Fibroblast of pulmonary artery (primary cell): Measurements from ENCODE around the gene FAM83F.
A peak's percentile ranks its signal among the peaks of the same experiment; 100 is the strongest.

Experiments used
- DNase-seq: peaks from one replicate; pipeline ENCODE4 v3.0.0-alpha.2; 2010; ENCODE audit warnings: low read depth
- H3K4me3 ChIP-seq: replicated peaks from 2 replicates; pipeline ENCODE4 v1.5.1; 2011; ENCODE audit warnings: low read depth, mild to moderate bottlenecking, control low read depth, low read length, moderate library complexity
- TF ChIP-seq, protein P1 (sequence below): IDR thresholded peaks from 2 replicates; pipeline ENCODE4 v1.5.1; 2011; ENCODE audit warnings: mild to moderate bottlenecking, control low read depth, low read length, inconsistent platforms; ENCODE audit errors: missing control alignments

FAM83F gene

DNA sequence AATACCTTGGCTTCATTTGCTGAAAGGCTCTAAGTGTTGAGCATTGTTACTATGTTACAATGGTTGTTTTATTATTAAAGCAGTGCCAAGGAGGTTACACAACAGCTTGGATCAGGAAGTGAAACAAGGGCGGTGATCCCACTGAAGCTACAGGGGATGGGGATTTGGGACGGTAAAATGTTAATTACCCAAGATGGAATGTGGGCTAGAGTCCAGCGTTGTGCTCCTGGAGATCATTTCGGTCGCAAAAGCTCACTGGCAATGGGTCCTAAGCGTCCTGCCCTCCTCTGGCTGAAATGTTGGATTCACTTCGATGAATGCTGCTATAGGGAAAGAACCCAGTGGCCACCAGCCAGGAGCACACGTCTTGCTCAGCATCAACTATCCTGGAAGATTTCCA lies 48.3 kb downstream of the FAM83F start:
- TF ChIP-seq, protein P1, sequence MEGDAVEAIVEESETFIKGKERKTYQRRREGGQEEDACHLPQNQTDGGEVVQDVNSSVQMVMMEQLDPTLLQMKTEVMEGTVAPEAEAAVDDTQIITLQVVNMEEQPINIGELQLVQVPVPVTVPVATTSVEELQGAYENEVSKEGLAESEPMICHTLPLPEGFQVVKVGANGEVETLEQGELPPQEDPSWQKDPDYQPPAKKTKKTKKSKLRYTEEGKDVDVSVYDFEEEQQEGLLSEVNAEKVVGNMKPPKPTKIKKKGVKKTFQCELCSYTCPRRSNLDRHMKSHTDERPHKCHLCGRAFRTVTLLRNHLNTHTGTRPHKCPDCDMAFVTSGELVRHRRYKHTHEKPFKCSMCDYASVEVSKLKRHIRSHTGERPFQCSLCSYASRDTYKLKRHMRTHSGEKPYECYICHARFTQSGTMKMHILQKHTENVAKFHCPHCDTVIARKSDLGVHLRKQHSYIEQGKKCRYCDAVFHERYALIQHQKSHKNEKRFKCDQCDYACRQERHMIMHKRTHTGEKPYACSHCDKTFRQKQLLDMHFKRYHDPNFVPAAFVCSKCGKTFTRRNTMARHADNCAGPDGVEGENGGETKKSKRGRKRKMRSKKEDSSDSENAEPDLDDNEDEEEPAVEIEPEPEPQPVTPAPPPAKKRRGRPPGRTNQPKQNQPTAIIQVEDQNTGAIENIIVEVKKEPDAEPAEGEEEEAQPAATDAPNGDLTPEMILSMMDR, result no peak
- DNase-seq, result peak; percentile 70
- no peak overlapping the region for H3K4me3 ChIP-seq

DNA sequence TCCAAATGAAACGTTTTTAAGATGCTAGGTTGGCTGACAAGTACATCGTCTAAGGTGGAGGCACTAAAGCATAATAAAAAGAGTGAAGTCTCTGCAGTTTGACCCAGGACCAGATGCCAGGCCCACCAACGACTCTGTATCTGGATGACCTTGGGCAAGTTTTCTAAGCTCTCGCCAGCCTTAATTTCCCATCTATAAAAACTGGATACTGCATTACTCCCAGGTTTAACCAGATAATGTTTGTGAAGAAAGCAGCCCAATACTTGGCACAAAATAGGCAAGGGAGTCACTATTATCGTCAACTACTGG lies 49.0 kb downstream of the FAM83F start:
- TF ChIP-seq, protein P1, result no peak
- H3K4me3 ChIP-seq, result peak overlapping the region; percentile 89
- no peak for DNase-seq

DNA sequence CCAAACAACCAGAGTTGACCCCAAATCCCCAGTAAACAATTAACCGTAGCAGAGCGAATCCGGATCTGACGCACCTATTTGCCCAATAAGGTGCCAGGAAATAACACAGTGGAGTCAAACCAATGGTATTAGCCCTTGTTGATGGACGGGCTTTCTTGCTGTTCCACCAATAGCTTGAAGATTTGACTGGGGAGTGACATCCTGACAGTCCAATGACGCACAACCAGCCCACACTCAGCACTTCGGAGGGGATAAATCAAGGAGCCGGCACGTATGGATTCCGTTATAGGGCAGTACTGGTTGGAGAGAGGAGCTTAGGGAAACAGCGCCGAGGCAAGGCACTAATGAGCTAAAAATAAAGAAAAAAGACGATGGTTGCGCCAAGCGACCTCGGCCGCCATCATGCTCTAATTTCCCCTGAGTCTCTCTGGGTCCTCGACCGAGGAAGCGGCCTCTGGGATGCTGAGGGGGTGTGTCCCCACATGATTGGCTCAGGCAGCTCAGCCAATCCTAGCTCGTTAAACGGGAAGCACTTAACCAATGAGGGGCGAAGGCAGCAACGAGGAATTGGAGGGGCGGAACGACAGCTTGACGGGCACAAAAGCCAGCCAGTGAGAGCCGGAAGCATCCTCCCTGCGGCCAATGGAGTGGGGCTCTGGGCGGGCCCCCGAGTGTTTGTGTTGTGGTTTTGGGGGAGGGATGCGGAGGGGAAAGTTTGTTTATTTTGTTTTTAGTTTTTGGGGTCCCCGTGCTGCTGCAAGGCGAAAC lies 49.5 kb downstream of the FAM83F start:
- peak overlapping the region; percentile 89 for H3K4me3 ChIP-seq
- DNase-seq, result peak; percentile 100
- TF ChIP-seq, protein P1, result no peak

DNA sequence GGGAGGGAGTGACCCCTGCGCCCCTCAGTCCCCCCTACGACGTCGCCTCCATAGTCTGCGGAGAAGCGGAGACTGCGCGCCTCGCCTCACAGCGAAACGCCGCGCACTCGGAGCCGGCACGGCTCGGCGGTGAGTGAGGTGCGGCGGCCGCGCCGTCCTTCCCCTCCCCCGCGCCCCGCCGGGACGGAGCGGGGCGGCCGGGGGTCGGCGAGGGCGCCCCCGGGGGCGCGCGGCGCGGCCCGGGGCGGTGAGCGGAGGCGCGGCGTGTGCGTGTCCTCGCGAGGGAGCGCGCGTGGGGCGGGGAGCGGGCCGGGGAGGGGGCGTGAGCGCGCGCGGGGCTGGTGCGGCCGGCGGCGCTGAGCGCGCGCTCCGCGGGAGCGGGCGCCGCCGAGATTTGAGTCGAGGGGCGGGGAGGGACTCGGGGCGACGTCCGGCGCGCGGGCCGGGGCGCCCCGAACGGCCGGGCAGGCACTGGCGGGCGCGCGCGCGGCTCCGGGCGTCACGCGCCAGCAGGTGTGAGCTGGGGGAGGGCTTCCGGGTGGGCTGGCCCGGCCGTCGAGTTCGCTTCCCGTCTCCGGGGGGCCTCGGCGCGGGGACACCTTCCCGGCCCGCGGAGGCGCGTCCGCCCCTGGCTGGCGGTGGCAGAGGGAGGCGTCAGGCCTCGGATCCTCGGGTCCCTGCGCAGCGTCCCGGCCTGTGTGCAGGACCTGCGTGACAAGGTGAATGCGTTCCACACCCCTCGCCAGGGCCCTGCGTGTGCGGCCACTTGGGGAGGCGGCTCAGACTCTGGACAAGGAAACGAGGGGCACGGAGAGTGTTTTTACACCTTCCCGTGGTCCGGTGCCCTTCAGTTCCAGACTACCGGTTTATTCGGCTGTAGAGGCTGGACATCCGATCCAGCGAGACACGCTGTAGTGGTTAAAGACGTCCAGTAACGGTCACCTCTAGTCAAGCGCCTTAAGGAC lies 50.4 kb downstream of the FAM83F start:
- TF ChIP-seq, protein P1, result no peak
- no peak for DNase-seq
- peak overlapping the region; percentile 89 for H3K4me3 ChIP-seq

DNA sequence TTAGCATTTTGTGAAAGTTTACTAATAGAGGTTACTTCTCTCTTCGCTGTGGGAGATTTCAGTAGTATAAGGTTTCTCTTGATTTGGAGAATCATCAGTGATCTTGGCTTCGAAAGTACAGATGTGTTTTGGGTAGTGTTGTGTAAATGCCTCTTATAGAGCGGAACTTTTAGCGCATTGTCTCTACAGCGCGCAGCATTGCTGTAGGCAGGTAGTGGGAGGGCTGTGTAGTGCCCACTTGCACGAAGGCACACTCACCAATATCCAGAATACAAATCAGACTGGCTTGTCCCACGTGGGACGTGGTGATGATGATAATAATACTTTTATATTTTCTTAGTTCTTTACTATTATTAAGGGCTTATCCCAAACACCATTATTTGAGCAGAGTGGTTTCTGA lies 51.4 kb downstream of the FAM83F start:
- DNase-seq, result no peak
- TF ChIP-seq, protein P1, result no peak
- no peak overlapping the region for H3K4me3 ChIP-seq

DNA sequence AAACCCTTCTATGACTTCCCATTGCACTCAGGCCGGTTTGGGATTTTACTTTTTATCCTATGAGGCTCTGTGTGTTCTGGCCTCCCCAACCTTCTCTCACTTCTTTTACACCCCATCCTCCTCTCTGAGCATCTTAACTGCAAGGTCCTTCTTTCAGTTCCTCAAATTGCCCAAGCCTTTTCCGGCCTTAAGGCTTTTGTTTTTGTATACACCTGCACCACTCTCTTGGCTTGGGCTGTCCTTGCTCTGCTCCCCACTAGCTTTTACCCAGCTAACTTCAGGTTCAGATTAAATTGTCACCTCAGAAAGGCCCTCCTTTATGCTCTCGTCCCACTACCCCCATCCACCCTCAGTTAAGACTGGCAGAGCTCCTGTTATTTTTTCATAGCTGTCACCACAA lies 55.5 kb downstream of the FAM83F start:
- TF ChIP-seq, protein P1, result no peak
- H3K4me3 ChIP-seq, result no peak overlapping the region
- no peak for DNase-seq
